Lower lobe of right lung (tissue), 2 donors: ENCODE measurements around the gene CHRNB4. TPM values are rescaled to one million over a fixed set of nuclear protein-coding genes. Genes with fewer than 3 reads are reported as not detected.

ENCODE experiments used
- ATAC-seq, 2 donors: fragments of 200-7000 bp; cut with Tn5 transposase; one replicate each; pipeline ENCODE4 v1.9.1; 2020 to 2022; ENCODE audit warnings: mild to moderate bottlenecking in 2 of 2, moderate library complexity in 2 of 2
- DNase-seq: peaks from one replicate; pipeline ENCODE4 v3.0.0-alpha.2; 2020
- H3K27ac ChIP-seq: fragments of 200-600 bp; one replicate; pipeline ENCODE4 v1.8.0; 2022
- H3K27me3 ChIP-seq: fragments of 200-600 bp; one replicate; pipeline ENCODE4 v1.8.0; 2022; ENCODE audit warnings: low read depth
- H3K36me3 ChIP-seq: fragments of 200-600 bp; one replicate; pipeline ENCODE4 v1.8.0; 2022; ENCODE audit warnings: mild to moderate bottlenecking
- H3K4me1 ChIP-seq: fragments of 200-600 bp; one replicate; pipeline ENCODE4 v1.8.0; 2022
- H3K4me3 ChIP-seq: fragments of 200-600 bp; one replicate; pipeline ENCODE4 v1.8.0; 2022; ENCODE audit warnings: mild to moderate bottlenecking
- H3K9me3 ChIP-seq: fragments of 200-600 bp; one replicate; pipeline ENCODE4 v1.8.0; 2022
- intact Hi-C: fragments of 100-400 bp; cut with DNase I; formaldehyde crosslinking; loops from one replicate; pipeline ENCODE4 v1.11.0; 2022
- total RNA-seq: library from RNA; stranded (reverse); fragmentation: NEBNext Ultra II Directional; extraction: Animal tissue kit (Norgen Biotek cat#: 25700); gene quantifications from one replicate; pipeline ENCODE4 v1.2.1, GENCODE V29; 2021
- TF ChIP-seq, protein P1 (sequence below): fragments of 200-600 bp; IDR thresholded peaks from one replicate; pipeline ENCODE4 v1.8.0; 2022; ENCODE audit warnings: antibody characterized with exemption, mild to moderate bottlenecking
- donor health status: DM: no; HTN: yes; CAD: no; lungs with severe emphysema.

CHRNB4 gene
- total RNA-seq, 1 donor from 2014 or later = not detected

DNA sequence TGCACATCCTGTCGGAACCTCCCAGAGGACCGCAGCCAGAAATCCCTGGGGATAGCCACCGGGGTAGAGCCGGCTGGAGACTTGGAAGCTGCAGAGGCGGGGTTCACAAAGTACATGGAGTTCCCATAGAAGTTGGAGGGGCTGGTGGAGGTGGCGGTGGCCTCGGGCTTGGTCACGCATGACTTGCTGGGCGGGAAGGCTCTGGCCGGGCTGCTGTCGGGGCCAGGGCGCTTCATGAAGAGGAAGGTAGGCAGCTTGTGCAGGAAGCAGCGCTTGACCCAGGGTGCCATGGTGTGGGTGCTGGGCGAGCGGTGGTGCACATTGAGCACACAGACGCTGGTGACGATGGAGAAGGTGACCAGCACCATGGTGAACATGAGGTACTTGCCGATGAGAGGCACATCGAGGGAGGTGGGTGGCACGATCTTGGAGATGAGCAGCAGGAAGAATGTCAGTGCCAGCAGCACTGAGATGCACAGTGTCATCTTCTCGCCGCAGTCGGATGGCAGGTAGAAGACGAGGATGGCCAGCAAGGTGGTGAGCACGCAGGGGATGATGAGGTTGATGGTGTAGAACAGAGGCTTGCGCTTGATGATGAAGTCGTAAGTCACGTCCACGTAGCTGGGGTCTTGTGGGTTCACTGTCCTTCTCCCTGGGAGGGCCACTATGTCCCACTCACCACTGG, 11.8 kb downstream of the CHRNB4 start:
- intact Hi-C loops = no loop called here
- H3K4me1 ChIP-seq = no peaks in the 10 kb centered on the region
- no peak overlapping the region for H3K4me3 ChIP-seq
- peaks cover 7% of the 10 kb centered on the region for H3K27me3 ChIP-seq
- H3K36me3 ChIP-seq = no peaks in the 10 kb centered on the region
- TF ChIP-seq, protein P1, sequence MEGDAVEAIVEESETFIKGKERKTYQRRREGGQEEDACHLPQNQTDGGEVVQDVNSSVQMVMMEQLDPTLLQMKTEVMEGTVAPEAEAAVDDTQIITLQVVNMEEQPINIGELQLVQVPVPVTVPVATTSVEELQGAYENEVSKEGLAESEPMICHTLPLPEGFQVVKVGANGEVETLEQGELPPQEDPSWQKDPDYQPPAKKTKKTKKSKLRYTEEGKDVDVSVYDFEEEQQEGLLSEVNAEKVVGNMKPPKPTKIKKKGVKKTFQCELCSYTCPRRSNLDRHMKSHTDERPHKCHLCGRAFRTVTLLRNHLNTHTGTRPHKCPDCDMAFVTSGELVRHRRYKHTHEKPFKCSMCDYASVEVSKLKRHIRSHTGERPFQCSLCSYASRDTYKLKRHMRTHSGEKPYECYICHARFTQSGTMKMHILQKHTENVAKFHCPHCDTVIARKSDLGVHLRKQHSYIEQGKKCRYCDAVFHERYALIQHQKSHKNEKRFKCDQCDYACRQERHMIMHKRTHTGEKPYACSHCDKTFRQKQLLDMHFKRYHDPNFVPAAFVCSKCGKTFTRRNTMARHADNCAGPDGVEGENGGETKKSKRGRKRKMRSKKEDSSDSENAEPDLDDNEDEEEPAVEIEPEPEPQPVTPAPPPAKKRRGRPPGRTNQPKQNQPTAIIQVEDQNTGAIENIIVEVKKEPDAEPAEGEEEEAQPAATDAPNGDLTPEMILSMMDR = no peak
- no peaks in the 10 kb centered on the region for H3K9me3 ChIP-seq
- no peak overlapping the region for H3K27ac ChIP-seq
- no peak for DNase-seq
- ATAC-seq = no peak

DNA sequence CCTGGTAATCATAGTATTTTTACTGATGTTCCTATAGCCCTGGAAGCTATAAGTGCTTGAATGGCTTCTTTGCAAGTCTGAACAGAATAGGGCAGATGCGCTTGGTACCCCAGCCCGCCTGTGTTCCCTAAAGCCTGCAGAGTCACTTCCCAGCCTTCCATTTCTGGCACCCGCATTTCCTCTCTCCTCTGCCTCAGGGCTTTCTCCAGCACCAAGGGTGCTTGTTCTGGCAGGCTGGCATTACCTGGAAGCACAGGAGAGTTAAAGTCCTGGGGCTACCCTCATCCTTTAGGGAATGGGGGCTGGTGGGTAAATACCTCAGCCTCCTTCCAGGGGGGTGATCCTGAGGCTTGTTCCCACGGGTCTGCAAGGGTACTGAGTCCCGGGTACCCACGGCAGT, 12.8 kb downstream of the CHRNB4 start:
- intact Hi-C loops = no loop called here
- H3K27me3 ChIP-seq = peaks cover 15% of the 10 kb centered on the region
- H3K36me3 ChIP-seq = no peaks in the 10 kb centered on the region
- ATAC-seq = no peak
- DNase-seq = no peak
- H3K4me1 ChIP-seq = no peaks in the 10 kb centered on the region
- no peak overlapping the region for H3K27ac ChIP-seq
- TF ChIP-seq, protein P1 = no peak
- H3K4me3 ChIP-seq = no peak overlapping the region
- no peaks in the 10 kb centered on the region for H3K9me3 ChIP-seq

DNA sequence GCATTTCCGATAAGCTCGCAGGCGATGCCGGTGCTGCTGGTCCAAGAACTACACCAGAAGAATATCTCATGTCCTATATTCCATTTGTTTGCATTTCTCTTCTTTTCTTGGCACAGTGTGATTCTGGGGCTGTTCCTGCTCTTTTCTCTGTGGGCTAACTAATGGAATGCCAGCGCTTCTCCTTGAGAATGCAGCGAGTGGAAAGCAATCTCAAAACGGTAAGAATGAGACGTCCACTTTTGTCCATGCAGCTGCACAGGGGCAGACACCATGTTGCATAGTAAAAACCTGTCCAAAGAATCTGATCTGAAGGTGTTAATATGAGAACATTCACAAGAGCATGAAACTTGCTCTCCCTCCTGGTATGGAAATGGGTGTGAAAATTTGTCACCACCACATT, 13.7 kb downstream of the CHRNB4 start:
- DNase-seq (no peak), ATAC-seq (no peak)
- peaks cover 22% of the 10 kb centered on the region for H3K27me3 ChIP-seq
- no peaks in the 10 kb centered on the region for H3K36me3 ChIP-seq
- TF ChIP-seq, protein P1 = no peak
- intact Hi-C loops = no loop called here
- H3K4me3 ChIP-seq = no peak overlapping the region
- H3K27ac ChIP-seq = no peak overlapping the region
- no peaks in the 10 kb centered on the region for H3K9me3 ChIP-seq
- H3K4me1 ChIP-seq = no peaks in the 10 kb centered on the region

DNA sequence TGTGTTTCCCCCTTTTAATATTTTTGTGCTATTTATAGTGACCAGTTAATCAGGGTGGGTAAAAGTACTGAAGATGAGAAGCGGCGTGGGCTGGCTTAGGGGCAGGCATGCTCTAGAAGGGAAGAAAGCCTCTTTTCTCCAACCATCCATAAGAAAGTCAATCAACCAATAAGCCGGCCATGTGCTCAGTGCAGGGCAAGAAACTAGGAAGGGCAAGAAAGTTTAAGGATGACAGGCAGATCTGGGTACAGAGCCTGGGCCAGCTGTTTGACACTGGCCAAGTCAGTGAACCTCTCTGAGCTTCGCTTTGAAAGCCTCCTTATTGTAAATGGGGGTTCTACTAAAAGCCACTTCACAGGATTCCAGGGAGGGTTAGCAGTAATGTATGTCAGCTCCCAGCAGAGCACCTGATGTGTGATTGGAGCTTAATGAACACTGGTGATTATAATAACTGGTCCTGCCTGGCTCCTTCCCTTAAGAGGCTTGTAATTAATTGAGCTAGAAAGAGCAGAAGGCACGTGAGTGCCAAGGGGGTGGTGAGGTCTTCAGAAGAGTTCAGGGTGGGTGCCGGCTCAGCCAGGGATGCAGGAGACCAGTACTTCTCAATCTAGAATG, 14.5 kb downstream of the CHRNB4 start:
- intact Hi-C loops = no loop called here
- peaks cover 30% of the 10 kb centered on the region for H3K27me3 ChIP-seq
- DNase-seq (no peak), ATAC-seq (no peak)
- no peaks in the 10 kb centered on the region for H3K9me3 ChIP-seq
- no peaks in the 10 kb centered on the region for H3K36me3 ChIP-seq
- H3K27ac ChIP-seq = no peak overlapping the region
- no peak overlapping the region for H3K4me3 ChIP-seq
- TF ChIP-seq, protein P1 = no peak
- H3K4me1 ChIP-seq = no peaks in the 10 kb centered on the region

DNA sequence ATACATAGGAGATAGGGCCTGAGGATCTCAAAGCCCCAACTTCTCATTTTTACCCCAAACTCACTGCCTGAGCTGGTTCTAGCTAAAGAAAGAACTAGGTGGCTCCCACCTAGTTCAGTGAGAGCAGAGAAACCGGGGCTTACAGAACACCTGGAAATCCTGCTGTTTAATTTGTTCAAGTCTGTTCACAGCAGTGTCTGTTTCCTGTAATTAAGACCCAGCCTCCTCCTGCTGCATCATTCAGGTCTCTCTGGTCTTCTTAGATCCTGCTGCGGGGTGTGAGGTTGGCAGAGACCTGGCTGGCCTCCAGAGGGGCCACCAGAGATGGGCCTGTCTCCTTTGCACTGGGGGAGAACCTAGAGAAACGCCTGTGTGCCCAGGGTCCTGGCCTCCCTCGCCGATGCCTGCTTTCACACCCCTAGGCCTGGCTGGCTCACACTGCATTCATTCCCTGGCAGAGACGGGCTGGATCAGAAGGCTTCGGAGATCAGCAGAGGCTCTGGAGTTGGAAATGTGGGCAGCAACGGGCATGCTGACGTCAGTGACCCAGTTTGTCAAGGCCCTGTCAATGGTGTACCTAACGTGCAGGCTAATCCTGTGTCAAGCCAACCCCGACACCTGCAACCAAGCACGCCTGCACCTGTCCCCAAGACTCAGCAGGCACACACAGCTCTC, 15.3 kb downstream of the CHRNB4 start:
- Histone ChIP-seq H3K4me3 (no peak overlapping the region), H3K27ac (no peak overlapping the region), H3K27me3 (peaks cover 38% of the 10 kb centered on the region), H3K36me3 (no peaks in the 10 kb centered on the region), H3K4me1 (peaks cover 4% of the 10 kb centered on the region), H3K9me3 (no peaks in the 10 kb centered on the region)
- no peak for ATAC-seq
- DNase-seq = no peak
- TF ChIP-seq, protein P1 = no peak
- intact Hi-C loops = no loop called here
